Naive thymus-derived CD4-positive, alpha-beta T cell (primary cell): ENCODE results near the gene CCDC9B. TPM values are rescaled to one million over a fixed set of nuclear protein-coding genes. Genes with fewer than 3 reads are reported as not detected.
A peak's percentile ranks its signal among the peaks of the same experiment; 100 is the strongest.

Experiments used
- ATAC-seq: fragments of 150-1000 bp; cut with Tn5 transposase; 2 replicates; pipeline ENCODE4 v1.10.0; 2021; ENCODE audit warnings: mild to moderate bottlenecking, moderate library complexity
- CTCF ChIA-PET: fragments of 350-600 bp; sonication (Branson Sonifier 250); formaldehyde crosslinking; loops from one replicate; lab custom pipeline; 2021; ENCODE audit warnings: antibody characterized with exemption; lab: Charles Lee
- POLR2A ChIA-PET: fragments of 350-600 bp; sonication (Branson Sonifier 250); formaldehyde crosslinking; loops from one replicate; lab custom pipeline; 2021; ENCODE audit warnings: antibody characterized with exemption, inconsistent platforms; lab: Charles Lee
- DNase-seq, 9 donors: peaks; one replicate each; pipeline versions ENCODE4 v3.0.0 to v3.0.0-alpha.2; 2020 to 2022; ENCODE audit warnings: mixed read lengths in 1 of 9
- H3K27ac ChIP-seq: one replicate; pipeline ENCODE4 v1.7.0; 2013; ENCODE audit warnings: mild to moderate bottlenecking, low read depth, low read length, moderate library complexity
- H3K27me3 ChIP-seq, 2 donors: one replicate each; pipeline ENCODE4 v1.7.0; 2013; ENCODE audit warnings: low read length in 2 of 2, mild to moderate bottlenecking in 2 of 2, moderate library complexity in 2 of 2; ENCODE audit not compliant: control insufficient read depth in 2 of 2, insufficient read depth in 2 of 2
- H3K36me3 ChIP-seq, 3 experiments: 1 replicate in 2 of 3; 2 replicates in 1 of 3; pipeline ENCODE4 v1.7.0; 2013; ENCODE audit warnings: low read length in 3 of 3, mild to moderate bottlenecking in 3 of 3, moderate library complexity in 1 of 3; ENCODE audit not compliant: insufficient read depth in 3 of 3, control insufficient read depth in 2 of 3
- H3K4me1 ChIP-seq, 2 donors: one replicate each; pipeline ENCODE4 v1.7.0; 2013; ENCODE audit warnings: low read length in 2 of 2, mild to moderate bottlenecking in 2 of 2, moderate library complexity in 1 of 2; ENCODE audit not compliant: control insufficient read depth in 2 of 2, insufficient read depth in 2 of 2
- H3K4me3 ChIP-seq: 2 replicates; pipeline ENCODE4 v1.7.0; 2013; ENCODE audit warnings: mild to moderate bottlenecking, low read length
- H3K9me3 ChIP-seq, 3 experiments: 1 replicate in 2 of 3; 2 replicates in 1 of 3; pipeline ENCODE4 v1.7.0; 2013; ENCODE audit warnings: low read length in 3 of 3; ENCODE audit not compliant: control insufficient read depth in 2 of 3
- H3K27ac Mint-ChIP-seq, 9 donors: one replicate each; pipeline ENCODE4 v1.8.0; 2020 to 2022; ENCODE audit warnings: mixed read lengths in 9 of 9, mild to moderate bottlenecking in 8 of 9, moderate library complexity in 5 of 9, inconsistent platforms in 2 of 9
- H3K27me3 Mint-ChIP-seq, 5 donors: one replicate each; pipeline ENCODE4 v1.8.0; 2021 to 2022; ENCODE audit warnings: mixed read lengths in 5 of 5, mild to moderate bottlenecking in 1 of 5
- H3K36me3 Mint-ChIP-seq, 5 donors: one replicate each; pipeline ENCODE4 v1.8.0; 2020 to 2022; ENCODE audit warnings: mixed read lengths in 5 of 5, mild to moderate bottlenecking in 3 of 5, inconsistent platforms in 1 of 5
- H3K4me1 Mint-ChIP-seq, 7 donors: one replicate each; pipeline ENCODE4 v1.8.0; 2020 to 2022; ENCODE audit warnings: mixed read lengths in 7 of 7, mild to moderate bottlenecking in 3 of 7, inconsistent platforms in 1 of 7
- H3K4me3 Mint-ChIP-seq, 10 donors: one replicate each; pipeline ENCODE4 v1.8.0; 2020 to 2022; ENCODE audit warnings: mild to moderate bottlenecking in 10 of 10, mixed read lengths in 10 of 10, moderate library complexity in 6 of 10, inconsistent platforms in 2 of 10
- H3K9me3 Mint-ChIP-seq, 11 donors: one replicate each; pipeline ENCODE4 v1.8.0; 2020 to 2022; ENCODE audit warnings: mixed read lengths in 11 of 11, mild to moderate bottlenecking in 4 of 11, inconsistent platforms in 1 of 11, moderate library complexity in 1 of 11
- intact Hi-C, 2 donors: fragments of 100-400 bp; cut with micrococcal nuclease; formaldehyde crosslinking; loops; one replicate each; pipeline ENCODE4 v1.15.1; 2023
- polyA plus RNA-seq, 2 donors: library from polyadenylated mRNA; unstranded; fragments of 300-500 nt; fragmentation: Illumina TruSeq; gene quantifications; one replicate each; pipeline ENCODE4 v1.2.3, GENCODE V29; 2021
- total RNA-seq, 6 experiments: library from RNA in 5 of 6; stranded (reverse) in 5 of 6; gene quantifications; 1 replicate in 5 of 6; 2 replicates in 1 of 6; pipeline ENCODE4 v1.2.3 and lab custom pipeline; 2021 to 2026

CCDC9B gene
- total and polyA plus RNA-seq, 7 experiments from 2014 or later = 0.07 to 2.7 (median 1.4) TPM

DNA sequence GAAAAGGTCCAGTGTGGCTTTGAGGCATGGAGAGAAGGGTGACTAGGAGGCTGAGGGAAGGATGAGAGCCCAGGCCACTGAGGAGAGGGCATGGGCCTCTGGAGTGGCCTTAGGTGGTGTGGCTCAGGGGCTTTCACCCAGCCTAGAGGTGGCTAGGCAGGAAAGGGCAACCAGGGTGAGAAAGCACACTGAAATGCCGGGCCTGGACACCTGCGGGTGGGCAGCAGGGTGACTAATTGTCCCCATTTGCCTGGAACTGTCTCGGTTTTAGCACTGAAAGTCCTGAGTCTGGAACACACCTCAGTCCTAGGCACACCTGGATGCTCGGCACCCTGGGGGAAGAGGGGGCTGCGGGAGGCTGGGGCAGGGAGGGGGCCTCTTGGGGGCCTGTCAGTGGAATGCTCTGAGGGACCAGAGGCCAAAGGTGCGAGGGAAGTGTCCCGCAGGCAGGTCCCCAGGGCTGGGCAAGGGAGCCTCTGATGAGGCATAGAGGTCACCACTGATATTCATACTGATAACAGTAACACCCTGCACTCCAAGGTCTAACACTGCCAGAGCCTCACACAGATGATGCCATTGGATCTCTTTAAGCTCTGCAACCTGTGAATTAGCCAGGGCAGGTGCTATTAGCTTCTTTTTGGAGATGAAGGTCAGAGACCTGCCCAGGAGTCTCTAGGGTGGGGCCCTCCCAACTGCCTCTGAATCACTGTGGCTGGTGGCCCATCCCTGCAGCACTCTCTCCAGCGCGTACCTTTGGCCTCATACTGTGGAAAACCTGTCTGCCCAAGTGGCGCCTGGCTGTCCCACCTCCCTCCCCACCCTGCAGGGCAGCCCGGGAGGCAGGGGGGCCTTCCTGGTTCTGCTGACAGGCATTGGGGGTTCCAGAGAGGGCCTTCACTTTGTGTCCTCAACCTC is 7.1 kb upstream of the CCDC9B start:
- Histone ChIP-seq H3K36me3 (no peaks in the 10 kb centered on the region), H3K9me3 (no peaks in the 10 kb centered on the region), H3K27ac (no peak overlapping the region), H3K4me1 (no peaks in the 10 kb centered on the region), H3K4me3 (no peak overlapping the region), H3K27me3 (no peaks in the 10 kb centered on the region)
- Mint-ChIP-seq H3K27me3 (peaks cover 0 to 6% (median 0%) of the 10 kb centered on the region in 5 donors), H3K27ac (no peak overlapping the region), H3K36me3 (no peaks in the 10 kb centered on the region), H3K4me3 (no peak overlapping the region), H3K9me3 (peaks cover 0 to 1% (median 0%) of the 10 kb centered on the region in 11 donors), H3K4me1 (peaks cover 0 to 8% (median 0%) of the 10 kb centered on the region in 7 donors)
- DNase-seq = no peak
- intact Hi-C loops = no loop called here
- ATAC-seq = no peak
- POLR2A ChIA-PET = no interaction called here
- CTCF ChIA-PET = interaction anchor here (2.0 kb wide), 1 partner anchor 10 kb away, joined by 6 read pairs; no protein-coding TSS in a partner anchor

- peaks cover 0 to 3% (median 0%) of the 10 kb centered on the region in 5 donors for H3K27me3 Mint-ChIP-seq
- ATAC-seq = no peak
- H3K9me3 ChIP-seq = no peaks in the 10 kb centered on the region
- H3K4me1 Mint-ChIP-seq = peaks cover 0 to 8% (median 0%) of the 10 kb centered on the region in 7 donors
- DNase-seq = no peak
- H3K27ac ChIP-seq = no peak overlapping the region
- H3K4me1 ChIP-seq = no peaks in the 10 kb centered on the region
- CTCF ChIA-PET = no interaction called here
- H3K4me3 Mint-ChIP-seq = no peak overlapping the region
- H3K9me3 Mint-ChIP-seq = peaks cover 0 to 1% (median 0%) of the 10 kb centered on the region in 11 donors
- H3K27me3 ChIP-seq = no peaks in the 10 kb centered on the region
- no peaks in the 10 kb centered on the region for H3K36me3 Mint-ChIP-seq
- intact Hi-C loops = no loop called here
- H3K27ac Mint-ChIP-seq = no peak overlapping the region
- POLR2A ChIA-PET = no interaction called here
- H3K4me3 ChIP-seq = no peak overlapping the region
- no peaks in the 10 kb centered on the region for H3K36me3 ChIP-seq
Measured at GRCh38 chr15:40346579-40347558, 6.1 kb upstream of the CCDC9B start.

DNA sequence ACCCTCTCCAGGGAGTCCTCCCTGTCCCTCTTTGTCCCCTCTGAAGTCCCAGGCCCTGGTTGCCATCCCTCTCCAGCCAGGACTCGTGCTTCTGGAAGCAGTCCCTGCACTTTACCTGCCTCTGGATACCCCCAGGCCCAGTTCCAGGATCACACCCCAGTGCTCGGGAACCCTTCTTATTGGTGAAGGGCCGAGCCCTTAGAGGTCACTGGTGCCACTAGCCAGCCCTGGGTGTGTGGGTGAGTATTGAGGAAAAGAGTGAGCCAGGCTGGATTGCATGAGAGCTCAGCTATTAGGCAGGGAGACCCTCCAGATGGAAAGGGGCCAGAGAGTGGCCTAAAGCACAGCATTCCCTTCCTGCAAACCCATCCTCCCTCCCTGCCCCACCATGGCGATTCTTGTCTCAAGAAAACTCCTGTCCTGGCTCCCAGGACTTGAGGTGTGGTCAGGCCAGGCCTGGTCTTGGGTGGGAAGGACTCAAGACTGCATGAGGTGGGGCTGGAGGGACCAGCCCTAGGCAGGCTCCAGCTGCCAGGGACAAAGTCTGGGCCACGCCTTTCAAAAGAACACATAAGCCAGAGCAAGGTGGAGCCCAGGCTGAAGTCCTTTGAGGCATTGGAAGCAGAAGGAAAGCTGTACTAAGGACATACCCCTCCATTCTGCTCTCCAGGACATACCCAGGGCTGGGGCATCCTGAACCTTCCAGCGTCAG is 5.3 kb upstream of the CCDC9B start:
- H3K27ac ChIP-seq = no peak overlapping the region
- no peaks in the 10 kb centered on the region for H3K36me3 ChIP-seq
- CTCF ChIA-PET = interaction anchor here (0.6 to 9.6 kb wide), 3 partner anchors 10 to 76 kb away, joined by 4 to 107 read pairs (median 5); no protein-coding TSS in a partner anchor
- peaks cover 0 to 1% (median 0%) of the 10 kb centered on the region in 11 donors for H3K9me3 Mint-ChIP-seq
- H3K36me3 Mint-ChIP-seq = no peaks in the 10 kb centered on the region
- no peaks in the 10 kb centered on the region for H3K4me1 ChIP-seq
- H3K27me3 ChIP-seq = no peaks in the 10 kb centered on the region
- peak overlapping the region in 1 of 9 donors; percentile 46 for H3K27ac Mint-ChIP-seq
- H3K9me3 ChIP-seq = no peaks in the 10 kb centered on the region
- DNase-seq (no peak), ATAC-seq (no peak)
- H3K4me1 Mint-ChIP-seq = peaks cover 0 to 8% (median 0%) of the 10 kb centered on the region in 7 donors
- POLR2A ChIA-PET = no interaction called here
- H3K4me3 Mint-ChIP-seq = no peak overlapping the region
- intact Hi-C loops = no loop called here
- no peak overlapping the region for H3K4me3 ChIP-seq
- H3K27me3 Mint-ChIP-seq = no peaks in the 10 kb centered on the region

GRCh38 chr15:40345225-40345866 is 4.6 kb upstream of the CCDC9B start:
- ChIA-PET POLR2A (interaction anchor here (0.6 to 1.6 kb wide), 5 partner anchors 17 to 76 kb away, joined by 3 to 4 read pairs (median 3); no protein-coding TSS in a partner anchor), CTCF (interaction anchor here (0.6 to 14.2 kb wide), 8 partner anchors 9 to 162 kb away, joined by 3 to 366 read pairs (median 6); partner anchors contain the start of genes INAFM2 and PLCB2)
- no peak for DNase-seq
- H3K9me3 Mint-ChIP-seq = peaks cover 0 to 1% (median 0%) of the 10 kb centered on the region in 11 donors
- no peak for ATAC-seq
- no peak overlapping the region for H3K4me3 Mint-ChIP-seq
- H3K4me1 Mint-ChIP-seq = peaks cover 0 to 8% (median 0%) of the 10 kb centered on the region in 7 donors
- no peaks in the 10 kb centered on the region for H3K4me1 ChIP-seq
- H3K36me3 Mint-ChIP-seq = no peaks in the 10 kb centered on the region
- H3K27me3 ChIP-seq = no peaks in the 10 kb centered on the region
- H3K27me3 Mint-ChIP-seq = no peaks in the 10 kb centered on the region
- no peaks in the 10 kb centered on the region for H3K36me3 ChIP-seq
- intact Hi-C loops = no loop called here
- H3K27ac Mint-ChIP-seq = no peak overlapping the region
- no peaks in the 10 kb centered on the region for H3K9me3 ChIP-seq
- H3K4me3 ChIP-seq = no peak overlapping the region
- H3K27ac ChIP-seq = no peak overlapping the region

DNA sequence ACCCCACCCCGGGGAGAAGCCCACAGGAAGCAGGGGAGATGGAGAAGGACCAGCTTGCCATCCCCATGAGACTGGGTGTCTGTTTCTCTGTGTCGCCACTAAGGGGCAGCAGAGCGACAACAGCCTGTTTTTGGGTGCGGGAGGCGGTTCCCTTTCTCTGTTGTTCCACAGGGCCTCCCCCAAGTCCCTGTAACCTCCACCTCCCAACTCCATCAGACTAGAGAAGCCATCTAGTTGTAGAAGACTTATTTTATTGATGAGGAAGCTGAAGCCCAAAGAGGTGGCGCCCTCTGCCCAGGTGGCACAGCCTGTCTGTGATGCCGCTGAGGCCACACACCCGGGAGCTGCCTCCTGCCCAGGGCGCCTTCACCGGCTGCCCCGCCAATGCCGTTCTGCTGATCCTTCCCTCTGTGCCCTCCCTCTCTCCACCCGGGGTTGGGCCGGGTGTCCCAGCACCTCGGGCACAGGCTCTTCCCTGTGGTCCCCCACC is 3.9 kb upstream of the CCDC9B start:
- ATAC-seq (peak; percentile 85), DNase-seq (peak; percentile 49 to 75 (median 65))
- Histone ChIP-seq H3K4me3 (no peak overlapping the region), H3K9me3 (no peaks in the 10 kb centered on the region), H3K27ac (no peak overlapping the region), H3K4me1 (no peaks in the 10 kb centered on the region), H3K27me3 (no peaks in the 10 kb centered on the region), H3K36me3 (no peaks in the 10 kb centered on the region)
- no peaks in the 10 kb centered on the region for H3K36me3 Mint-ChIP-seq
- POLR2A ChIA-PET = interaction anchor here (0.6 to 1.6 kb wide), 6 partner anchors 16 to 77 kb away, joined by 3 to 4 read pairs (median 3); no protein-coding TSS in a partner anchor
- H3K9me3 Mint-ChIP-seq = peaks cover 0 to 1% (median 0%) of the 10 kb centered on the region in 11 donors
- intact Hi-C loops = loop anchor here (1.0 kb wide), 3 partner anchors 24 to 163 kb away; no protein-coding TSS in a partner anchor
- H3K4me1 Mint-ChIP-seq = peaks cover 0 to 8% (median 0%) of the 10 kb centered on the region in 7 donors
- CTCF ChIA-PET = interaction anchor here (0.6 to 14.2 kb wide), 10 partner anchors 9 to 224 kb away, joined by 3 to 366 read pairs (median 5); partner anchors contain the start of genes INAFM2, PLCB2 and RPUSD2
- no peaks in the 10 kb centered on the region for H3K27me3 Mint-ChIP-seq
- H3K27ac Mint-ChIP-seq = no peak overlapping the region
- no peak overlapping the region for H3K4me3 Mint-ChIP-seq
